ENCODE results near the gene SLC43A2. TPM values are rescaled to one million over a fixed set of nuclear protein-coding genes. Genes with fewer than 3 reads are reported as not detected.

SLC43A2 gene
- total RNA-seq, 1 experiment from 2014 or later = 12.9 TPM

- no peak overlapping the region for H4K8ac ChIP-seq (replicated peaks; ENCODE audit: insufficient read length, low read depth, low read length)
- peaks cover 9% of the 10 kb centered on the region for H3K27me3 Mint-ChIP-seq (ENCODE audit: low read depth)
- H2BK20ac ChIP-seq (ENCODE audit: low read depth, low read length, poor library complexity, severe bottlenecking) = no peak overlapping the region
- H3K14ac ChIP-seq (ENCODE audit: insufficient read depth, low read length) = no peak overlapping the region
- H3K4ac ChIP-seq (ENCODE audit: low read depth, low read length) = no peak overlapping the region
- H3K9me3 Mint-ChIP-seq = peaks cover 0 to 8% of the 10 kb centered on the region in 2 experiments; a peak in 1 of 5 replicates
- H3K9me3 ChIP-seq (ENCODE audit: control insufficient read depth, low read depth, low read length) = no peaks in the 10 kb centered on the region
- no peak overlapping the region for H3T11ph ChIP-seq (ENCODE audit: low read length)
- no peak overlapping the region for H3K27ac ChIP-seq (ENCODE audit: insufficient read length, low read depth, low read length)
- no peak overlapping the region for H3K56ac ChIP-seq (ENCODE audit: insufficient read length, low read depth, low read length)
- no peaks in the 10 kb centered on the region for H3K23me2 ChIP-seq (ENCODE audit: insufficient read length, low read depth, low read length, poor library complexity, severe bottlenecking)
- no peak overlapping the region for H2BK12ac ChIP-seq (ENCODE audit: insufficient read length, low read depth, low read length)
- H3K27me3 ChIP-seq (ENCODE audit: insufficient read depth, low read length) = no peaks in the 10 kb centered on the region; the same call in 1 of the 2 replicates
- no peak overlapping the region for H2BK120ac ChIP-seq (ENCODE audit: low read depth, low read length, poor library complexity, severe bottlenecking)
- H4K20me1 ChIP-seq (ENCODE audit: control insufficient read depth, insufficient read depth, insufficient read length) = no peaks in the 10 kb centered on the region
- peaks cover 22 to 40% of the 10 kb centered on the region in 2 experiments for H3K4me1 Mint-ChIP-seq
- no peak for DNase-seq
- H2BK5ac ChIP-seq (ENCODE audit: insufficient read length, low read length) = no peak overlapping the region
- H2AK5ac ChIP-seq (ENCODE audit: insufficient read length, low read length) = no peak overlapping the region
- peak overlapping the region in 2 of 3 experiments; percentile 26 to 56; a peak in 3 of 7 replicates for H3K27ac Mint-ChIP-seq
- no peak overlapping the region for H2BK15ac ChIP-seq (ENCODE audit: low read depth, low read length)
- H3K9ac ChIP-seq (ENCODE audit: extremely low read depth, insufficient read length, low read length) = no peak overlapping the region
- no peak overlapping the region for H3K23ac ChIP-seq (ENCODE audit: insufficient read length, low read depth, low read length)
- H3K79me2 ChIP-seq (ENCODE audit: insufficient read depth, low read length) = no peaks in the 10 kb centered on the region
- peaks cover 3% of the 10 kb centered on the region; the same call in 1 of the 2 replicates for H3K4me1 ChIP-seq (ENCODE audit: insufficient read depth, low read length)
- WGBS (ENCODE audit: extremely low coverage, insufficient read length, low lambda C conversion rate) = no CpG with 5 or more reads among the region's 23 CpGs
- no peak overlapping the region for H4K91ac ChIP-seq (ENCODE audit: insufficient read length, low read depth, low read length)
- peaks cover 0 to 2% (median 0%) of the 10 kb centered on the region in 3 experiments; a peak in 2 of 7 replicates for H3K36me3 Mint-ChIP-seq (ENCODE audit: insufficient read depth in 1 of 3, low read depth in 3 of 3)
- H3K4me2 ChIP-seq (ENCODE audit: insufficient read depth, insufficient read length, low read length) = no peak overlapping the region
- H4K5ac ChIP-seq (ENCODE audit: insufficient read length, low read depth, low read length) = no peak overlapping the region
- H3K18ac ChIP-seq (ENCODE audit: insufficient read length, low read depth, low read length) = no peak overlapping the region
- H3K4me3 Mint-ChIP-seq = no peak overlapping the region; a peak in 1 of 5 replicates
- H3K79me1 ChIP-seq (ENCODE audit: insufficient read depth, low read depth, low read length, poor library complexity, severe bottlenecking) = no peaks in the 10 kb centered on the region
- H2AFZ ChIP-seq (ENCODE audit: low read length) = no peak overlapping the region
- TF ChIP-seq CTCF (conservative IDR thresholded peaks at IDR 0.05) = no peak
These were observed 11.9 kb upstream of the SLC43A2 start for GRCh38 chr17:1640329-1641064.

All from H9 (cell line).